Fibroblast of pulmonary artery (primary cell): ENCODE measurements around the gene TPPP.
"Not testable (repeated sequence)": the region's sequence is repeated elsewhere in the genome, so short reads cannot be mapped to it uniquely, and the experiment has no call there.

Source experiments
- DNase-seq: peaks from one replicate; pipeline ENCODE4 v3.0.0-alpha.2; 2010; ENCODE audit warnings: low read depth
- H3K4me3 ChIP-seq: replicated peaks from 2 replicates; pipeline ENCODE4 v1.5.1; 2011; ENCODE audit warnings: low read depth, mild to moderate bottlenecking, control low read depth, low read length, moderate library complexity
- TF ChIP-seq, protein P1 (sequence below): IDR thresholded peaks from 2 replicates; pipeline ENCODE4 v1.5.1; 2011; ENCODE audit warnings: mild to moderate bottlenecking, control low read depth, low read length, inconsistent platforms; ENCODE audit errors: missing control alignments

TPPP gene

DNA sequence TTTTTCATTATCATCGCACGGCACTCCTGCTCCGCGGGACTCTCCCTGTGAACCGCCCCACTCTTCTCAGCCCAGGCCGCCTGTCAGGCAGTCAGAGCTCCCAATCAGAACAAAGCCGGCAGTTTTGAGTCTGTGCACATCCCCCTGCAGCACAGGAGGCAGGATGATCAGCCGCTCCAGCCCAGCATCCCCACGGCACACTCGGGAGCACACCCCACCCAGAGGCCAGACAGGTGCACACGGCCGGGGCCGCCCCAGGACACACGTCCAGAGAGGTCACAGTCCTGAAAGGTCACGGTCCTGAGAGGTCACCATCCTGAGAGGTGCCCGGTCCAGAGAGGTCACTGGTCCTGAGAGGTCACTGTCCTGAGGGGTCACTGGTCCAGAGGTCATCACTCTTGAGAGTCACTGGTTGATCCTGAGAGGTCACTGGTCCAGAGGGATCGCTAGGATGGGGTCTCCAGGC is 8.4 kb downstream of the TPPP start:
- no peak overlapping the region for H3K4me3 ChIP-seq
- TF ChIP-seq, protein P1, sequence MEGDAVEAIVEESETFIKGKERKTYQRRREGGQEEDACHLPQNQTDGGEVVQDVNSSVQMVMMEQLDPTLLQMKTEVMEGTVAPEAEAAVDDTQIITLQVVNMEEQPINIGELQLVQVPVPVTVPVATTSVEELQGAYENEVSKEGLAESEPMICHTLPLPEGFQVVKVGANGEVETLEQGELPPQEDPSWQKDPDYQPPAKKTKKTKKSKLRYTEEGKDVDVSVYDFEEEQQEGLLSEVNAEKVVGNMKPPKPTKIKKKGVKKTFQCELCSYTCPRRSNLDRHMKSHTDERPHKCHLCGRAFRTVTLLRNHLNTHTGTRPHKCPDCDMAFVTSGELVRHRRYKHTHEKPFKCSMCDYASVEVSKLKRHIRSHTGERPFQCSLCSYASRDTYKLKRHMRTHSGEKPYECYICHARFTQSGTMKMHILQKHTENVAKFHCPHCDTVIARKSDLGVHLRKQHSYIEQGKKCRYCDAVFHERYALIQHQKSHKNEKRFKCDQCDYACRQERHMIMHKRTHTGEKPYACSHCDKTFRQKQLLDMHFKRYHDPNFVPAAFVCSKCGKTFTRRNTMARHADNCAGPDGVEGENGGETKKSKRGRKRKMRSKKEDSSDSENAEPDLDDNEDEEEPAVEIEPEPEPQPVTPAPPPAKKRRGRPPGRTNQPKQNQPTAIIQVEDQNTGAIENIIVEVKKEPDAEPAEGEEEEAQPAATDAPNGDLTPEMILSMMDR: no peak
- no peak for DNase-seq

DNA sequence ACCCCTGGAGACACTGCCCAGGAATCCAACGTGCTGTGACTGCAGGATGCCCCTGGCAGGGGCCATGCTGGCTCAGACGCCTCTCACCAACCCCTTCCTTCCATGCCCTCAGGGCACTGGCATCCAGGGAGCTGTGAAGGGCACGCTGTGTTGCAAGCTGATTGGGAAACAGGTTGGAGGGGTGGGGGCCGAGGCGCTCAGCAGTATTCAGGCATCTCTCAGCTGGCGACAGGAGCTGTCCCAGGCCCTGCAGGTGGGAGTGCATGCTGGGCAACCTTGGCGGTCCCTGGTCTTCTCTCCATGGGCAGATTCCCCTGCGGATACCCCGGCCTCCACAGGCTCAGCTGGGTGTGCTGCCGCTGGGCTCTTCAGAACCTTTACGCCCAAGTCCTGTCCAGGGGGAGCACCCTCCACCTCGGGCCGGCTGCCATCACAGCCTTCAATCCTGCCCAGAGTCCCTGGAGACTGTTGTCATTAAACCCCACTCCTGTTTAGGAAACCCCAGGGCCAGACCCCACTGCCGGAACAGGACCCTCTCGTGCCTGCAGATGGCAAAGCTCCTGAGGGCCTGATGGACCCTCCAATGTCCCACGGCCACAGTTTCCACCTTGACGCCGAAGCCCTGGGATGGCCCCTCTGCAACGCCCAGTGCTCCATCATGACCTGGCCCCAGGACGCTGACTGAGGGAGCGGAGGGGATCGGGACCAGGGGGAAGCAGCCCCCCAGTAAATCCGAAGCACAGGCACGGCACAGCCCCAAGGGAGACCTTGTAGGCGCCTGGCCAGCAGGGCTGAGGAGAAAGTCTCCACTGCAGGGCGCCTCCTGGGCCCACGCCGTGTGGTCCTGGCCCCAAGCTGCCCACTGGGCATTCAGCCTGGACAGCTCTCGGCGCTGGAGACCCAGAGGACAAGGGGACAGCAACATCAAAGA is 9.3 kb downstream of the TPPP start:
- no peak for DNase-seq
- no peak overlapping the region for H3K4me3 ChIP-seq
- TF ChIP-seq, protein P1: no peak

DNA sequence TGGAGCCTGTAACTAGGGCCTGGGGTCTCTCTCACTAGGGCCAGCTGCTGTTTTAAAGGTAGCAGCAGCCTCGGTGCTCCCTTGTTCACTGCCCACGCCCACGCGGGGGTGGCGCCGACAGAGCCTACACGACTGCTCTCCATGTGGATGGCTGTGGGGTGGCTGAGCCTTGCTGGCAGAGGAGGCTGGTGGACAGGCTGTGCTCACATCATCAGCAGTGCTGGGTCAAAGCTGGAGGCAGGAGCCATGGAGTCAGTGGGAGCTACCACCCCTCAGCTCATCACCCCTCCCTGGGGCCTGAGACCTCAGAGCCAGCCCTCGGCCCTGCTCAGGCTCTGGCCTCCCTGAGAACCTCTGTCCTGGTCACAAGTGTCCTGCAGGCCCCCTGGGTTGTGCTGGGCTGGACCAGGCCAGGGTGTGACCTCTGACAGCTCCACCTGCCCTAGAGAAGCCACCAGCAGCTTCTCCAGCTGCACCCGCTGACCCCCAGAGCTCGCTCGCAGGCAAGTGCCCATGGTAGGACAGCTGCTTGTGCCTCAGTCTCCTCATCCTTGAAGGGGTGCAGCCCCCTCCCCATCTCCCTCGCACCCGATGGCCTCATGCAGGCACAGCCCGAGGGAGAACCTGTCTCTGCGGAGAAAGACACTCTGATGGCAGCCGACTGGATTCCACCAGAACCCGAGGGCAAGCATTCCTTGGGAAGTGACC is 10.3 kb downstream of the TPPP start:
- not testable (repeated sequence) for H3K4me3 ChIP-seq, DNase-seq

DNA sequence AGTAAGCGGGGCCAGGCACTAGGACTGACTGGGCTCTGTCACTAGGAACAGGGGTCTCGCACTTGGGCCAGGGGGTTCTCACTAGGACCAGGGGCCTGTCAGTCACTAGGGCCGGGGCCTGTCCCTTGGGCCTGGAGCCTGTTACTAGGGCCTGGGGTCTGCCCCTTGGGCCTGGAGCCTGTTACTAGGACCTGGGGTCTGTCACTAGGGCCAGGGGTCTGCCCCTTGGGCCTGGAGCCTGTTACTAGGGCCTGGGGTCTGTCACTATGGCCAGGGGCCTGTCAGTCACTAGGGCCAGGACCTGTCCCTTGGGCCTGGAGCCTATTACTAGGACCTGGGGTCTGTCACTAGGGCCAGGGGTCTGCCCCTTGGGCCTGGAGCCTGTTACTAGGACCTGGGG is 10.9 kb downstream of the TPPP start:
- H3K4me3 ChIP-seq, DNase-seq: not testable (repeated sequence)

DNA sequence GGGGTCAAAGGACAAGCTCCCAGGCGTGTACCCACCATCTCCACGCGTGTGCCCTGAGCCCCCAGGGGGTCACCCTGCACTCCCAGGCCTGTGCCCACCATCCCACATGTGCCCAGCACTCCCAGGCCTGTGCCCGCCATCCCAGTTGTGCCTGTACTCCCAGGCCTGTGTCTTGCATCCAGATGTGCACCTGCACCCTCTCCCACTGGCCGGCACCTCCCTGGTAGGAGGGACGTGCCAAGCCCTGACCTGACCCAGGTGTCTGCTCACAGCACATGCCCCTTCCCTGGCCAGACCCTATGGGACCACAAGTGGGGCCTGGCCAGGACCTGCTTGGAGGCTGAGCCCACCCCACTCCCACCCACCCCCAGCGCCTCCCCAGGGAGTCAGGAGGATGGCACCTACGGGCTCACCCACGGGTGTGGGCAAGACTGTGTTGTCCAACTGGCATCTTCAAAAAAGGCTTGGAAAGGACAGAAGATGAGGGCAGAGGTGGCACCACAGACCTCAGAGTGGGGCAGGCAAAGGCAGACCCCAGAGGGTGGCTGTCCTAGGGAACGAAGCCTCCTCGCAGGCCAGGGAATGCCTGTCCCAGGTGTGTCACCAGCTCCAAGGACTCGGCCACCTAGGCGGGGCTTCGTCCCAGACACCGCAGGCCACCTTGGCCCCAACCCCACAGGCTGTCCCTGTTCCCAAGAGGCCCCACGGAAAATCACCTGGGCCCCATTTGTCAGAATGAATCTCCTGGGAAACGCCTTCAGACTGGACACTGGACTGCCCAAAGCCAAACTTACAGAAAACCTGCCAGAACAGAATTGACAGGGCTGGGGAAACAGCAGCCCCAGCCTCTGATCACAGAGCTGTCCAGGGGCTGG is 11.6 kb downstream of the TPPP start:
- H3K4me3 ChIP-seq, DNase-seq: not testable (repeated sequence)

DNA sequence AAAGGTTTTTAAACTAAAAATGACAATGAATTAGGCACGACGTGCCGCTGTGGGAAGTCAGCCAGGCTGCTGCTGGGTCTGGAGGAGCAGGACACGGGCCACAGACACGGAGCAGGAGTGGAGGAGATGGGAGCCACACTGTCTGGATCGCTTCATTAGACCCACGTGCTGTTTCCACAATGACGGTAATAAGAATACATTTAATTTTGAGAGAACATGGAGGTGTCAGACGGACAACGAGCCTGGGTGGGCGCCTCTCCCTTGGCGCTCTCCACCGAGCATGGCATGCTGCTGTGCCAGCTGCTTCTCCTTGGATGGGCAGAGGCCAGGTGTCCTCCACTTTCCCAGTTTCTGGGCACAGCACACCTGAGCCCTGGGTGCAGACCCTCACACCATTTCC is 12.3 kb downstream of the TPPP start:
- DNase-seq: not testable (repeated sequence)

DNA sequence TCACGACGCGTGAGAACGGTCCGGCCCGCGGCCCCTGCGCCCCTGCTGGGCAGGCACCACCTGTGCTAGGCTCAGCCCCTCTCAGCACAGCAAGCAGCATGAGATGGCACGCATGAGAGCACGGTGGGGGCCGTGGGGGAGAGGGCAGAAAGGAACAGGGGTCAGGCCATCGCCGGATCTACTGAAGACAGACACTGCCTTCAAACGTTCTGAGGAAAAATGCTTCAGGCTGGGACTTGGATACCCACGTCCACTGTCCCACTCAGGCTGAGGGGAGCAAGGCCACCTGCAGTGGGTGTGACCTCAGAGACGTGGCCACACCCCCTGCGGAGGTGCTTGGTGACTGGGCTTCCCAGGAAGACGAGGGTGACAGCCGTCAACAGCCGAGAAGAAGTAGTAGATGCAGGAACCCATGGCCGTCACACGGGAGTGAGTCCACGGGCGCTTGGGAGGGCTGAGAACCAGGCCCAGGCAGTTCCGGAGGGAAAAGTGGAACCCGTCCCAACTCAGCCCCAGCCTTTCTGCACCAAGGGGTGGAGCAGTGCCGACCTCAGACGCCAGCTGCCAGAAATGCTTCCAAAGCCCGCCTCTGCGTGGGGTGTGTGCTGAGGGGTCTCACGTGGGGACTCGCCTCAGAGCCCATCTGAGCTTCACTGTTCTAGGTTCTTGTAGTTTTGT is 12.9 kb downstream of the TPPP start:
- not testable (repeated sequence) for H3K4me3 ChIP-seq, DNase-seq

More for the DNA sequence above, 12.3 kb downstream of the TPPP start:
- not testable (repeated sequence) for H3K4me3 ChIP-seq

DNA sequence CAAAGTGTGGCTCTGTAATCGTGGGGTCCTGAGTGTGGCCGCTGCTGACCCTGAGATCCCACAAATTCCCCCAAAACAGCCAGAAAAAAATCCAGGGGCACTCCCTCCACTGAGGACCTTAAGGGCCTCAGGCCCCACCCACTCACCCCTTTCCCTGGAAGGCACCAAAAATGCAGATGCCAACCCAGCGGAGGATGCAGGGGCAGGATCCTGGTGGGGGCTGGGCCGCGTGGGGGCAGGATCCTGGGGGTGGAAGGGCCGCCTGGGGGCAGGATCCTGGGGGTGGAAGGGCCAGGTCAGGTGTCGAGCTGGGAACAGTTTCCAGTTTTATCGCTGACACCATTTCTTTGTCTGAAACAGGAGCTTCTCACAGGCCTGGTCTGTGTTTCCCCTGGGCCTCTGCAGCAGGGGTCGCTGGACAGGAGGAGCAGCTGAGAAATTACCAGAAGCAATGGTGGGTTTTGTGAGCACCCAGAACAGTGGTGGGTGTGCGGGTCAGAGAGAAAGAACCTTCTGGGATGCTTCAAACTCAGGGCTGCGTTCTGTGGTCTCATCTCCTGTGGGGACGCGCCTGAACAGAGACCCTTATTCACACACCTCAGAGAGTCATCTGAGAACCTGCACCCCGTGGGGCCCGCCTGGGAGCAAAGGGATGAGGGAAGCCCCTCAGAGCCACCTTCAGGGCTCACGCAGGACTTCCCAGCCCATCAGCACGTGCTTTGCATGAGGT is 13.8 kb downstream of the TPPP start:
- not testable (repeated sequence) for DNase-seq, H3K4me3 ChIP-seq

DNA sequence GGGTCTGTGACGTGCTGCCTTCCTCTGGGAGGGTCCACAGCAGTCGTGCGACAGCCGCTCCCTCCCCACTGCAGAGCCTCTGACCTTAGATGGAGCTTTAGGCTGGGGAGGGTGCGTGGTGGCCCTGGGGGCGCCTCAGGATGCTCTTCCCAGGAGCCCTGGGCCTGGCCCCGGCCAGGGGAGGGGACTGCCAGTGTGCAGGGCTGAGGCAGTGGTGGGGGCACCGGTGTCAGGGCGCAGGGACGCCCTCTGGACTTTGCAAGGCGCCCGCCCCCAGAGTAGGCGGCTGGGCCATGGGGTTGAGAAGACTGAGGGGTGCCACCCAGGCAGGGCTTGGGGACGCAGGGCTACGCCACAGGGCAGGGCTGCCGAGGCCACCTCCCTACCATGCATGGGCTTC is 14.6 kb downstream of the TPPP start:
- H3K4me3 ChIP-seq, DNase-seq: not testable (repeated sequence)
